Liver (tissue), 9 donors: ENCODE measurements around the gene CCDC102A. TPM values are rescaled to one million over a fixed set of nuclear protein-coding genes. Genes with fewer than 3 reads are reported as not detected.

Source experiments
- DNase-seq: peaks from one replicate; pipeline ENCODE4 v3.0.0-alpha.2; 2017; ENCODE audit warnings: low spot score
- H3K27ac ChIP-seq, 2 donors: one replicate each; pipeline ENCODE4 v1.7.0; 2013; ENCODE audit warnings: inconsistent platforms in 2 of 2, low read length in 2 of 2, control low read depth in 1 of 2, low read depth in 1 of 2, mild to moderate bottlenecking in 1 of 2
- H3K27me3 ChIP-seq, 4 donors: one replicate each; pipeline versions ENCODE4 v1.6.1 to v1.7.0; 2013; ENCODE audit warnings: low read length in 3 of 4, inconsistent platforms in 1 of 4, mild to moderate bottlenecking in 1 of 4, moderate library complexity in 1 of 4; ENCODE audit not compliant: control insufficient read depth in 4 of 4, insufficient read depth in 4 of 4
- H3K36me3 ChIP-seq, 4 donors: one replicate each; pipeline versions ENCODE4 v1.6.1 to v1.7.0; 2013; ENCODE audit warnings: low read length in 3 of 4, mild to moderate bottlenecking in 3 of 4, low read depth in 1 of 4, moderate library complexity in 1 of 4; ENCODE audit not compliant: control insufficient read depth in 4 of 4, insufficient read depth in 3 of 4
- H3K4me1 ChIP-seq, 4 donors: one replicate each; pipeline versions ENCODE4 v1.6.1 to v1.7.0; 2013; ENCODE audit warnings: low read length in 3 of 4, mild to moderate bottlenecking in 3 of 4, moderate library complexity in 1 of 4; ENCODE audit not compliant: control insufficient read depth in 4 of 4, insufficient read depth in 4 of 4
- H3K4me3 ChIP-seq, 3 donors: one replicate each; pipeline versions ENCODE4 v1.6.1 to v1.7.0; 2013; ENCODE audit warnings: low read length in 3 of 3, control low read depth in 1 of 3, low read depth in 1 of 3, mild to moderate bottlenecking in 1 of 3
- H3K9ac ChIP-seq, 2 donors: one replicate each; pipeline ENCODE4 v1.7.0; 2013; ENCODE audit warnings: low read length in 2 of 2, mild to moderate bottlenecking in 2 of 2, moderate library complexity in 2 of 2, control low read depth in 1 of 2, low read depth in 1 of 2
- H3K9me3 ChIP-seq, 4 donors: one replicate each; pipeline versions ENCODE4 v1.6.1 to v1.7.0; 2013; ENCODE audit warnings: low read length in 3 of 4; ENCODE audit not compliant: control insufficient read depth in 4 of 4
- EGR1 ChIP-seq, 2 donors: IDR thresholded peaks; 2 replicates each; pipeline ENCODE4 v1.6.1; 2016 to 2018; ENCODE audit warnings: antibody characterized with exemption in 2 of 2, low read depth in 2 of 2
- FOXA1 ChIP-seq: IDR thresholded peaks from 2 replicates; pipeline ENCODE4 v1.6.1; 2016; ENCODE audit warnings: antibody characterized with exemption
- GABPA ChIP-seq, 2 donors: IDR thresholded peaks in 1 of 2; conservative IDR thresholded peaks in 1 of 2; 2 replicates each; pipeline ENCODE4 v1.6.1; 2016; ENCODE audit warnings: antibody characterized with exemption in 2 of 2, mild to moderate bottlenecking in 1 of 2, moderate library complexity in 1 of 2
- HNF4A ChIP-seq, 2 donors: conservative IDR thresholded peaks; 2 replicates each; pipeline ENCODE4 v1.6.1; 2016; ENCODE audit warnings: antibody characterized with exemption in 2 of 2, mild to moderate bottlenecking in 2 of 2
- HNF4G ChIP-seq: IDR thresholded peaks from 2 replicates; pipeline ENCODE4 v1.6.1; 2016; ENCODE audit warnings: antibody characterized with exemption
- JUND ChIP-seq, 2 donors: IDR thresholded peaks; 2 replicates each; pipeline ENCODE4 v1.6.1; 2016; ENCODE audit warnings: antibody characterized with exemption in 2 of 2
- NR2F2 ChIP-seq: IDR thresholded peaks from 2 replicates; pipeline ENCODE4 v1.6.1; 2016; ENCODE audit warnings: antibody characterized with exemption
- RAD21 ChIP-seq, 2 donors: IDR thresholded peaks; 2 replicates each; pipeline ENCODE4 v1.6.1; 2016; ENCODE audit warnings: antibody characterized with exemption in 2 of 2, mild to moderate bottlenecking in 2 of 2
- RXRA ChIP-seq, 2 donors: IDR thresholded peaks; 2 replicates each; pipeline ENCODE4 v1.6.1; 2017 to 2018; ENCODE audit warnings: antibody characterized with exemption in 2 of 2, mild to moderate bottlenecking in 1 of 2
- SP1 ChIP-seq: IDR thresholded peaks from 2 replicates; pipeline ENCODE4 v1.6.1; 2018; ENCODE audit warnings: antibody characterized with exemption, mild to moderate bottlenecking
- TAF1 ChIP-seq: conservative IDR thresholded peaks from 2 replicates; pipeline ENCODE4 v1.6.1; 2016; ENCODE audit warnings: antibody characterized with exemption, mild to moderate bottlenecking
- YY1 ChIP-seq: IDR thresholded peaks from 2 replicates; pipeline ENCODE4 v1.6.1; 2016; ENCODE audit warnings: antibody characterized with exemption, mild to moderate bottlenecking
- polyA plus RNA-seq, 2 donors: library from polyadenylated mRNA; stranded (reverse) in 1 of 2; unstranded in 1 of 2; fragments of 200-250 nt in 1 of 2; fragments of >200 nt in 1 of 2; fragmentation: Nextera tagmentation in 1 of 2; extraction: Ambion mirVana in 1 of 2; gene quantifications; one replicate each; pipeline versions ENCODE4 v1.2.1 to v1.2.3, GENCODE V29; 2013 to 2015
- total RNA-seq, 2 donors: library from RNA; depleted of rRNA; stranded (reverse); fragments of >200 nt; gene quantifications; one replicate each; pipeline ENCODE4 v1.2.3, GENCODE V29; 2014
- TF ChIP-seq, protein P1 (sequence below): IDR thresholded peaks from 2 replicates; pipeline ENCODE4 v1.6.1; 2016; ENCODE audit warnings: antibody characterized with exemption
- TF ChIP-seq, protein P2 (sequence below): IDR thresholded peaks from 2 replicates; pipeline ENCODE4 v1.6.1; 2016; ENCODE audit warnings: antibody characterized with exemption, mild to moderate bottlenecking
- TF ChIP-seq, protein P3 (sequence below): IDR thresholded peaks from 2 replicates; pipeline ENCODE4 v1.6.1; 2016; ENCODE audit warnings: antibody characterized with exemption
- TF ChIP-seq, protein P4 (sequence below): fragments of 150-350 bp; IDR thresholded peaks from 2 replicates; pipeline ENCODE4 v1.5.1; 2017; ENCODE audit warnings: improper control_type of control experiment, low read depth, low read length; ENCODE audit not compliant: missing input control
- TF ChIP-seq, protein P5 (sequence below): IDR thresholded peaks from 2 replicates; pipeline ENCODE4 v1.6.1; 2016; ENCODE audit warnings: antibody characterized with exemption
- donor health status: healthy.
- donor health status: healthy.
- donor health status: healthy.
- donor health status: healthy.
- donor health status: healthy.

Gene CCDC102A
- total and polyA plus RNA-seq, 4 donors: 0.36 to 2.6 (median 1.7) TPM

DNA sequence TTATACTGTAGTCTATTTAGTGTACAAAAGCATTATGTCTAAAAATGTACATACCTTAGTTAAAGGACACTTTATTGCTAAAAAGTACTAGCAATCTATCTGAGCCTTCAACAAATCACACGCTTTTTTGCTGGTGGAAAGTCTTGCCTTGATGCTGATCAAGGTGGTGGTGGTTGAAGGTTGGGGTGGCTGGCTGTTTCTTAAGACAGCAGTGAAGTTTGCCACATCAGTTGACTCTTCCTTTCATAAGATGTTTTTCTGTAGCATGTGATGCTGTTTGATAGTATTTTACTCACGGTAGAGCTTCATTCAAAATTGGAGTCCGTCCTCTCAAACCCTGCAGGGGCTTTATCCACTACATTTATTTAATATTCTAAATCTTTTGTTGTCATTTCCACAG lies 14.7 kb upstream of the CCDC102A start (continued):
- TF ChIP-seq, protein P1, sequence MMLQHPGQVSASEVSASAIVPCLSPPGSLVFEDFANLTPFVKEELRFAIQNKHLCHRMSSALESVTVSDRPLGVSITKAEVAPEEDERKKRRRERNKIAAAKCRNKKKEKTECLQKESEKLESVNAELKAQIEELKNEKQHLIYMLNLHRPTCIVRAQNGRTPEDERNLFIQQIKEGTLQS: no peak
- no peak for TF ChIP-seq JUND (IDR thresholded peaks at IDR 0.05)

DNA sequence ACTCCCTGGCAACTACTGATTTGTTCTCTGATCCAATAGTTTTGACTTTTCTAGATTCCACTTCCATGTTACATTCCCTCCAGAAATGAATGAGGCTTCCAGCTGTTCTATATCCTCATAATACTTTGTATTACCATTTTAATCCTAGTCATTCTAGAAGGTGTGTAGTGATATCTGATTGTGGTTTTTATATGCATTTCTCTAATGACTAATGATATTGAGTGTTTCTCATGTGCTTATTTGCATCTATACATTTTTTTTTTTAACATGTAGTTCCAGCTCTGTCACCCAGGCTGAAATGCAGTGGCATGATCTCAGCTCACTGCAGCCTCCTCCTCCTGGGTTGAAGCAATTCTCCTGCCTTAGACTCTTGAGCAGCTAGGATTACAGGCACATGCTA lies 13.4 kb upstream of the CCDC102A start:
- H3K4me1 ChIP-seq: no peaks in the 10 kb centered on the region
- H3K27ac ChIP-seq: no peak overlapping the region
- H3K36me3 ChIP-seq: no peaks in the 10 kb centered on the region
- TF ChIP-seq, protein P2, sequence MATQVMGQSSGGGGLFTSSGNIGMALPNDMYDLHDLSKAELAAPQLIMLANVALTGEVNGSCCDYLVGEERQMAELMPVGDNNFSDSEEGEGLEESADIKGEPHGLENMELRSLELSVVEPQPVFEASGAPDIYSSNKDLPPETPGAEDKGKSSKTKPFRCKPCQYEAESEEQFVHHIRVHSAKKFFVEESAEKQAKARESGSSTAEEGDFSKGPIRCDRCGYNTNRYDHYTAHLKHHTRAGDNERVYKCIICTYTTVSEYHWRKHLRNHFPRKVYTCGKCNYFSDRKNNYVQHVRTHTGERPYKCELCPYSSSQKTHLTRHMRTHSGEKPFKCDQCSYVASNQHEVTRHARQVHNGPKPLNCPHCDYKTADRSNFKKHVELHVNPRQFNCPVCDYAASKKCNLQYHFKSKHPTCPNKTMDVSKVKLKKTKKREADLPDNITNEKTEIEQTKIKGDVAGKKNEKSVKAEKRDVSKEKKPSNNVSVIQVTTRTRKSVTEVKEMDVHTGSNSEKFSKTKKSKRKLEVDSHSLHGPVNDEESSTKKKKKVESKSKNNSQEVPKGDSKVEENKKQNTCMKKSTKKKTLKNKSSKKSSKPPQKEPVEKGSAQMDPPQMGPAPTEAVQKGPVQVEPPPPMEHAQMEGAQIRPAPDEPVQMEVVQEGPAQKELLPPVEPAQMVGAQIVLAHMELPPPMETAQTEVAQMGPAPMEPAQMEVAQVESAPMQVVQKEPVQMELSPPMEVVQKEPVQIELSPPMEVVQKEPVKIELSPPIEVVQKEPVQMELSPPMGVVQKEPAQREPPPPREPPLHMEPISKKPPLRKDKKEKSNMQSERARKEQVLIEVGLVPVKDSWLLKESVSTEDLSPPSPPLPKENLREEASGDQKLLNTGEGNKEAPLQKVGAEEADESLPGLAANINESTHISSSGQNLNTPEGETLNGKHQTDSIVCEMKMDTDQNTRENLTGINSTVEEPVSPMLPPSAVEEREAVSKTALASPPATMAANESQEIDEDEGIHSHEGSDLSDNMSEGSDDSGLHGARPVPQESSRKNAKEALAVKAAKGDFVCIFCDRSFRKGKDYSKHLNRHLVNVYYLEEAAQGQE: no peak
- TF ChIP-seq, protein P3, sequence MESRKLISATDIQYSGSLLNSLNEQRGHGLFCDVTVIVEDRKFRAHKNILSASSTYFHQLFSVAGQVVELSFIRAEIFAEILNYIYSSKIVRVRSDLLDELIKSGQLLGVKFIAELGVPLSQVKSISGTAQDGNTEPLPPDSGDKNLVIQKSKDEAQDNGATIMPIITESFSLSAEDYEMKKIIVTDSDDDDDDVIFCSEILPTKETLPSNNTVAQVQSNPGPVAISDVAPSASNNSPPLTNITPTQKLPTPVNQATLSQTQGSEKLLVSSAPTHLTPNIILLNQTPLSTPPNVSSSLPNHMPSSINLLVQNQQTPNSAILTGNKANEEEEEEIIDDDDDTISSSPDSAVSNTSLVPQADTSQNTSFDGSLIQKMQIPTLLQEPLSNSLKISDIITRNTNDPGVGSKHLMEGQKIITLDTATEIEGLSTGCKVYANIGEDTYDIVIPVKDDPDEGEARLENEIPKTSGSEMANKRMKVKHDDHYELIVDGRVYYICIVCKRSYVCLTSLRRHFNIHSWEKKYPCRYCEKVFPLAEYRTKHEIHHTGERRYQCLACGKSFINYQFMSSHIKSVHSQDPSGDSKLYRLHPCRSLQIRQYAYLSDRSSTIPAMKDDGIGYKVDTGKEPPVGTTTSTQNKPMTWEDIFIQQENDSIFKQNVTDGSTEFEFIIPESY: no peak
- TF ChIP-seq FOXA1 (no peak), NR2F2 (no peak), RAD21 (IDR thresholded peaks at IDR 0.05) (no peak), JUND (IDR thresholded peaks at IDR 0.05) (no peak), EGR1 (IDR thresholded peaks at IDR 0.05; ENCODE audit: low read depth in 2 of 2) (no peak), TAF1 (no peak), HNF4A (conservative IDR thresholded peaks at IDR 0.05) (no peak), YY1 (no peak), HNF4G (no peak), RXRA (IDR thresholded peaks at IDR 0.05) (no peak), GABPA (IDR thresholded peaks at IDR 0.05 in 1 of 2, conservative IDR thresholded peaks at IDR 0.05 in 1 of 2) (no peak), SP1 (no peak)
- TF ChIP-seq, protein P1: no peak
- TF ChIP-seq, protein P4, sequence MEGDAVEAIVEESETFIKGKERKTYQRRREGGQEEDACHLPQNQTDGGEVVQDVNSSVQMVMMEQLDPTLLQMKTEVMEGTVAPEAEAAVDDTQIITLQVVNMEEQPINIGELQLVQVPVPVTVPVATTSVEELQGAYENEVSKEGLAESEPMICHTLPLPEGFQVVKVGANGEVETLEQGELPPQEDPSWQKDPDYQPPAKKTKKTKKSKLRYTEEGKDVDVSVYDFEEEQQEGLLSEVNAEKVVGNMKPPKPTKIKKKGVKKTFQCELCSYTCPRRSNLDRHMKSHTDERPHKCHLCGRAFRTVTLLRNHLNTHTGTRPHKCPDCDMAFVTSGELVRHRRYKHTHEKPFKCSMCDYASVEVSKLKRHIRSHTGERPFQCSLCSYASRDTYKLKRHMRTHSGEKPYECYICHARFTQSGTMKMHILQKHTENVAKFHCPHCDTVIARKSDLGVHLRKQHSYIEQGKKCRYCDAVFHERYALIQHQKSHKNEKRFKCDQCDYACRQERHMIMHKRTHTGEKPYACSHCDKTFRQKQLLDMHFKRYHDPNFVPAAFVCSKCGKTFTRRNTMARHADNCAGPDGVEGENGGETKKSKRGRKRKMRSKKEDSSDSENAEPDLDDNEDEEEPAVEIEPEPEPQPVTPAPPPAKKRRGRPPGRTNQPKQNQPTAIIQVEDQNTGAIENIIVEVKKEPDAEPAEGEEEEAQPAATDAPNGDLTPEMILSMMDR: no peak
- TF ChIP-seq, protein P5, sequence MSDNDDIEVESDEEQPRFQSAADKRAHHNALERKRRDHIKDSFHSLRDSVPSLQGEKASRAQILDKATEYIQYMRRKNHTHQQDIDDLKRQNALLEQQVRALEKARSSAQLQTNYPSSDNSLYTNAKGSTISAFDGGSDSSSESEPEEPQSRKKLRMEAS: no peak
- H3K4me3 ChIP-seq: no peak overlapping the region
- no peak overlapping the region for H3K9ac ChIP-seq
- no peaks in the 10 kb centered on the region for H3K9me3 ChIP-seq
- H3K27me3 ChIP-seq: no peaks in the 10 kb centered on the region
- no peak for DNase-seq
